HG02973 (cell line): ENCODE measurements around the gene TLN1.

Experiments
- ATAC-seq: cut with Tn5 transposase; IDR thresholded peaks from one replicate; pipeline ENCODE4 v1.9.1; 2021; ENCODE audit warnings: moderate library complexity; ENCODE audit not compliant: unreplicated experiment

The TLN1 gene

GRCh38 chr9:35732185-35732799 is at the start of gene TLN1, which contains the start of gene CREB3:
TSS of gene TLN1 (minus strand) at chr9:35732195. CDS start at chr9:35725694, 6,501 bp downstream.
TSS of gene CREB3 (plus strand) at chr9:35732666. CDS start at chr9:35732773, 107 bp downstream.
- ATAC-seq, result peak; percentile 69

GRCh38 chr9:35781066-35781465 is 49.1 kb upstream of the TLN1 start:
- ATAC-seq, result no peak

- no peak for ATAC-seq
These were observed 46.5 kb upstream of the TLN1 start for GRCh38 chr9:35778496-35778895.

GRCh38 chr9:35776018-35776417 is 44.0 kb upstream of the TLN1 start:
- no peak for ATAC-seq

GRCh38 chr9:35774907-35775635 is 43.1 kb upstream of the TLN1 start:
- no peak for ATAC-seq

GRCh38 chr9:35771943-35772342 is 39.9 kb upstream of the TLN1 start:
- no peak for ATAC-seq

- no peak for ATAC-seq
These were observed 39.5 kb upstream of the TLN1 start for GRCh38 chr9:35771534-35771933.

- no peak for ATAC-seq
These were observed 39.1 kb upstream of the TLN1 start for GRCh38 chr9:35771075-35771433.

- no peak for ATAC-seq
These were observed 37.8 kb upstream of the TLN1 start for GRCh38 chr9:35769763-35770162.

- ATAC-seq, result no peak
These were observed 35.5 kb upstream of the TLN1 start for GRCh38 chr9:35767458-35767857.

GRCh38 chr9:35766997-35767396 is 35.0 kb upstream of the TLN1 start:
- no peak for ATAC-seq

GRCh38 chr9:35763803-35764202 is 31.8 kb upstream of the TLN1 start:
- no peak for ATAC-seq

- ATAC-seq, result no peak
These were observed 31.2 kb upstream of the TLN1 start for GRCh38 chr9:35763181-35763580.

- no peak for ATAC-seq
These were observed 28.7 kb upstream of the TLN1 start for GRCh38 chr9:35760651-35761050.

GRCh38 chr9:35759795-35760194 is 27.8 kb upstream of the TLN1 start:
- ATAC-seq, result no peak

- no peak for ATAC-seq
These were observed 26.6 kb upstream of the TLN1 start for GRCh38 chr9:35758475-35759050.

- ATAC-seq, result no peak
These were observed 25.9 kb upstream of the TLN1 start for GRCh38 chr9:35757892-35758275.

- ATAC-seq, result peak; percentile 31
These were observed 25.4 kb upstream of the TLN1 start for GRCh38 chr9:35757226-35757891.

- ATAC-seq, result peak; percentile 59
These were observed 24.6 kb upstream of the TLN1 start for GRCh38 chr9:35756275-35757225.

GRCh38 chr9:35755071-35755470 is 23.1 kb upstream of the TLN1 start:
- no peak for ATAC-seq

GRCh38 chr9:35754264-35754663 is 22.3 kb upstream of the TLN1 start, which contains the start of gene MSMP:
TSS of gene MSMP (minus strand) at chr9:35754276. CDS start at chr9:35754129, 147 bp downstream.
- ATAC-seq, result no peak
